ENCODE data around the gene MORN4.

DNA sequence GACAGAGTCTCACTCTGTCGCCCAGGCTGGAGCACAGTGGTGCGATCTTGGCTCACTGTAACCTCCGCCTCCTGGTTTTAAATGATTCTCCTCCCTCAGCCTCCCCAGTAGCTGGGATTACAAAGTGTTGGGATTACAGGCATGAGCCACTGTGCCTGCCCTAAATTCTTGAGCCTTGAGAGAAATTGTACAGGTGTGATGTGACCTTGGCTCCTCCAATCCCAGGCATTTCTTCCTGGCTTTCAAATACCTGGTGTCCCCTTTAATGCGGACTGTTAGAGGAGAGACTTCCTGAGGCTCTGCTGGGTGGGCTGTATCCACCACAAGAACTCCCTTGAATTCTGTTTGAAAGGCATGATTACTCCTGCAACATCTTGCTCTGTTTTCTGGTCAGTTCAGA lies 15.0 kb downstream of the MORN4 start:
- TF ChIP-seq, protein P1, sequence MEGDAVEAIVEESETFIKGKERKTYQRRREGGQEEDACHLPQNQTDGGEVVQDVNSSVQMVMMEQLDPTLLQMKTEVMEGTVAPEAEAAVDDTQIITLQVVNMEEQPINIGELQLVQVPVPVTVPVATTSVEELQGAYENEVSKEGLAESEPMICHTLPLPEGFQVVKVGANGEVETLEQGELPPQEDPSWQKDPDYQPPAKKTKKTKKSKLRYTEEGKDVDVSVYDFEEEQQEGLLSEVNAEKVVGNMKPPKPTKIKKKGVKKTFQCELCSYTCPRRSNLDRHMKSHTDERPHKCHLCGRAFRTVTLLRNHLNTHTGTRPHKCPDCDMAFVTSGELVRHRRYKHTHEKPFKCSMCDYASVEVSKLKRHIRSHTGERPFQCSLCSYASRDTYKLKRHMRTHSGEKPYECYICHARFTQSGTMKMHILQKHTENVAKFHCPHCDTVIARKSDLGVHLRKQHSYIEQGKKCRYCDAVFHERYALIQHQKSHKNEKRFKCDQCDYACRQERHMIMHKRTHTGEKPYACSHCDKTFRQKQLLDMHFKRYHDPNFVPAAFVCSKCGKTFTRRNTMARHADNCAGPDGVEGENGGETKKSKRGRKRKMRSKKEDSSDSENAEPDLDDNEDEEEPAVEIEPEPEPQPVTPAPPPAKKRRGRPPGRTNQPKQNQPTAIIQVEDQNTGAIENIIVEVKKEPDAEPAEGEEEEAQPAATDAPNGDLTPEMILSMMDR (IDR thresholded peaks at IDR 0.05) = no peak
- TF ChIP-seq ELF1 (IDR thresholded peaks at IDR 0.05) = no peak
- TF ChIP-seq, protein P2, sequence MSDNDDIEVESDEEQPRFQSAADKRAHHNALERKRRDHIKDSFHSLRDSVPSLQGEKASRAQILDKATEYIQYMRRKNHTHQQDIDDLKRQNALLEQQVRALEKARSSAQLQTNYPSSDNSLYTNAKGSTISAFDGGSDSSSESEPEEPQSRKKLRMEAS (IDR thresholded peaks at IDR 0.05; ENCODE audit: low read depth) = no peak
- TF ChIP-seq, protein P3, sequence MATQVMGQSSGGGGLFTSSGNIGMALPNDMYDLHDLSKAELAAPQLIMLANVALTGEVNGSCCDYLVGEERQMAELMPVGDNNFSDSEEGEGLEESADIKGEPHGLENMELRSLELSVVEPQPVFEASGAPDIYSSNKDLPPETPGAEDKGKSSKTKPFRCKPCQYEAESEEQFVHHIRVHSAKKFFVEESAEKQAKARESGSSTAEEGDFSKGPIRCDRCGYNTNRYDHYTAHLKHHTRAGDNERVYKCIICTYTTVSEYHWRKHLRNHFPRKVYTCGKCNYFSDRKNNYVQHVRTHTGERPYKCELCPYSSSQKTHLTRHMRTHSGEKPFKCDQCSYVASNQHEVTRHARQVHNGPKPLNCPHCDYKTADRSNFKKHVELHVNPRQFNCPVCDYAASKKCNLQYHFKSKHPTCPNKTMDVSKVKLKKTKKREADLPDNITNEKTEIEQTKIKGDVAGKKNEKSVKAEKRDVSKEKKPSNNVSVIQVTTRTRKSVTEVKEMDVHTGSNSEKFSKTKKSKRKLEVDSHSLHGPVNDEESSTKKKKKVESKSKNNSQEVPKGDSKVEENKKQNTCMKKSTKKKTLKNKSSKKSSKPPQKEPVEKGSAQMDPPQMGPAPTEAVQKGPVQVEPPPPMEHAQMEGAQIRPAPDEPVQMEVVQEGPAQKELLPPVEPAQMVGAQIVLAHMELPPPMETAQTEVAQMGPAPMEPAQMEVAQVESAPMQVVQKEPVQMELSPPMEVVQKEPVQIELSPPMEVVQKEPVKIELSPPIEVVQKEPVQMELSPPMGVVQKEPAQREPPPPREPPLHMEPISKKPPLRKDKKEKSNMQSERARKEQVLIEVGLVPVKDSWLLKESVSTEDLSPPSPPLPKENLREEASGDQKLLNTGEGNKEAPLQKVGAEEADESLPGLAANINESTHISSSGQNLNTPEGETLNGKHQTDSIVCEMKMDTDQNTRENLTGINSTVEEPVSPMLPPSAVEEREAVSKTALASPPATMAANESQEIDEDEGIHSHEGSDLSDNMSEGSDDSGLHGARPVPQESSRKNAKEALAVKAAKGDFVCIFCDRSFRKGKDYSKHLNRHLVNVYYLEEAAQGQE (IDR thresholded peaks at IDR 0.05; ENCODE audit: low read depth, low read length) = no peak
- TF ChIP-seq EZH2phosphoT487 (IDR thresholded peaks at IDR 0.05; ENCODE audit: borderline replicate concordance, low read depth) = no peak
- TF ChIP-seq MXI1 (IDR thresholded peaks at IDR 0.05; ENCODE audit: low read depth, low read length) = no peak
